Hematopoietic multipotent progenitor cell treated with erythropoietin and hydrocortisone succinate and interleukin-3 and kit ligand, for 8 days (in vitro differentiated cells): ENCODE results near the gene SPOPL.
A peak's percentile ranks its signal among the peaks of the same experiment; 100 is the strongest.
"Not testable (repeated sequence)": the region's sequence is repeated elsewhere in the genome, so short reads cannot be mapped to it uniquely, and the experiment has no call there.

ENCODE experiments used
- DNase-seq: peaks from one replicate; pipeline ENCODE4 v3.0.0-alpha.2; 2015

The SPOPL gene

GRCh38 chr2:138531913-138532312, 30.3 kb downstream of the SPOPL start:
- DNase-seq: peak; percentile 28

- DNase-seq: no peak
Measured at GRCh38 chr2:138534791-138535190, 33.2 kb downstream of the SPOPL start.

- no peak for DNase-seq
Measured at GRCh38 chr2:138536302-138536701, 34.7 kb downstream of the SPOPL start.

- peak; percentile 21 for DNase-seq
Measured at GRCh38 chr2:138536740-138537139, 35.2 kb downstream of the SPOPL start.

- peak; percentile 83 for DNase-seq
Measured at GRCh38 chr2:138537170-138537915, 35.8 kb downstream of the SPOPL start.

GRCh38 chr2:138544206-138544605, 42.6 kb downstream of the SPOPL start:
- DNase-seq: not testable (repeated sequence)

- no peak for DNase-seq
Measured at GRCh38 chr2:138548796-138549195, 47.2 kb downstream of the SPOPL start.

- DNase-seq: no peak
Measured at GRCh38 chr2:138550172-138550571, 48.6 kb downstream of the SPOPL start.

- DNase-seq: no peak
Measured at GRCh38 chr2:138550670-138551287, 49.2 kb downstream of the SPOPL start.

GRCh38 chr2:138554123-138554522, 52.6 kb downstream of the SPOPL start:
- DNase-seq: no peak

- DNase-seq: no peak
Measured at GRCh38 chr2:138559641-138560040, 58.1 kb downstream of the SPOPL start.

GRCh38 chr2:138564586-138565229, 63.1 kb downstream of the SPOPL start:
- no peak for DNase-seq

GRCh38 chr2:138565230-138565598, 63.6 kb downstream of the SPOPL start:
- no peak for DNase-seq

- no peak for DNase-seq
Measured at GRCh38 chr2:138572318-138572717, 70.7 kb downstream of the SPOPL start.

GRCh38 chr2:138577066-138577465, 75.5 kb downstream of the SPOPL start:
- DNase-seq: no peak

- DNase-seq: no peak
Measured at GRCh38 chr2:138579556-138579955, 78.0 kb downstream of the SPOPL start.

GRCh38 chr2:138581909-138582308, 80.3 kb downstream of the SPOPL start:
- no peak for DNase-seq

GRCh38 chr2:138589663-138590062, 88.1 kb downstream of the SPOPL start:
- no peak for DNase-seq

GRCh38 chr2:138596403-138596802, 94.8 kb downstream of the SPOPL start:
- DNase-seq: no peak

- no peak for DNase-seq
Measured at GRCh38 chr2:138600732-138601457, 99.3 kb downstream of the SPOPL start.

GRCh38 chr2:138601458-138602165, 100.0 kb downstream of the SPOPL start:
- DNase-seq: no peak

GRCh38 chr2:138602166-138602460, 100.5 kb downstream of the SPOPL start:
- DNase-seq: no peak

- no peak for DNase-seq
Measured at GRCh38 chr2:138607746-138608145, 106.2 kb downstream of the SPOPL start.
